Upper lobe of left lung (tissue), 6 donors: ENCODE data around the gene RNASET2. TPM values are rescaled to one million over a fixed set of nuclear protein-coding genes. Genes with fewer than 3 reads are reported as not detected.
A peak's percentile ranks its signal among the peaks of the same experiment; 100 is the strongest.

Experiments used
- ATAC-seq, 2 donors: fragments of 200-7000 bp; cut with Tn5 transposase; one replicate each; pipeline ENCODE4 v1.9.1; 2022; ENCODE audit warnings: mild to moderate bottlenecking in 2 of 2, moderate library complexity in 2 of 2; ENCODE audit not compliant: low FRiP score in 2 of 2
- DNase-seq, 2 donors: peaks; one replicate each; pipeline ENCODE4 v3.0.0-alpha.2; 2019 to 2020
- H3K27ac ChIP-seq, 4 donors: fragments of 200-600 bp; sonication (generic); one replicate each; pipeline ENCODE4 v1.5.1; 2016 to 2019
- H3K27me3 ChIP-seq, 4 donors: fragments of 200-600 bp; sonication (generic); one replicate each; pipeline ENCODE4 v1.5.1; 2017 to 2019
- H3K36me3 ChIP-seq, 4 donors: fragments of 200-600 bp; sonication (generic); one replicate each; pipeline ENCODE4 v1.5.1; 2016 to 2019
- H3K4me1 ChIP-seq, 4 donors: fragments of 200-600 bp; sonication (generic); one replicate each; pipeline ENCODE4 v1.5.1; 2018 to 2019
- H3K4me3 ChIP-seq, 4 donors: fragments of 200-600 bp; sonication (generic); one replicate each; pipeline ENCODE4 v1.5.1; 2017 to 2019; ENCODE audit warnings: mild to moderate bottlenecking in 2 of 4, moderate library complexity in 1 of 4
- H3K9me3 ChIP-seq, 4 donors: fragments of 200-600 bp; sonication (generic); one replicate each; pipeline ENCODE4 v1.5.1; 2018 to 2019
- EP300 ChIP-seq, 4 donors: sonication (generic); formaldehyde crosslinking; IDR thresholded peaks; one replicate each; pipeline ENCODE4 v1.5.1; 2017; ENCODE audit warnings: antibody characterized with exemption in 4 of 4, control low read depth in 2 of 4
- POLR2A ChIP-seq, 4 donors: fragments of 450-650 bp; IDR thresholded peaks; one replicate each; pipeline ENCODE4 v1.5.1; 2016 to 2017; ENCODE audit warnings: antibody characterized with exemption in 4 of 4, mild to moderate bottlenecking in 2 of 4
- POLR2AphosphoS5 ChIP-seq, 2 donors: sonication (generic); formaldehyde crosslinking; IDR thresholded peaks; one replicate each; pipeline ENCODE4 v1.5.1; 2017; ENCODE audit warnings: antibody characterized with exemption in 2 of 2
- WGBS, 2 donors: methylation state at CpG; one replicate each; pipeline ENCODE4 v1.1.5; 2017 to 2018; 5-methylcytosine and 5-hydroxymethylcytosine counted together
- total RNA-seq, 6 donors: library from RNA; depleted of rRNA in 4 of 6; stranded (reverse); fragments of >200 nt in 4 of 6; gene quantifications; one replicate each; pipeline versions ENCODE4 v1.1.0 to v1.2.1, GENCODE V29; 2016 to 2021
- TF ChIP-seq, protein P1 (sequence below), 6 experiments: fragments of 450-650 bp in 4 of 6; fragments of 200-600 bp in 2 of 6; sonication (generic) in 2 of 6; IDR thresholded peaks; one replicate each; pipeline ENCODE4 v1.5.1; 2016 to 2019; ENCODE audit warnings: antibody characterized with exemption in 6 of 6
- donor health status: DM: no; HTN: no; CAD: no; lungs with moderate emphysema.
- donor health status: DM: no; HTN: yes; CAD: no; lungs with severe emphysema.

The RNASET2 gene
- total RNA-seq, 6 donors from 2014 or later: 66.4 to 131 (median 94.8) TPM

DNA sequence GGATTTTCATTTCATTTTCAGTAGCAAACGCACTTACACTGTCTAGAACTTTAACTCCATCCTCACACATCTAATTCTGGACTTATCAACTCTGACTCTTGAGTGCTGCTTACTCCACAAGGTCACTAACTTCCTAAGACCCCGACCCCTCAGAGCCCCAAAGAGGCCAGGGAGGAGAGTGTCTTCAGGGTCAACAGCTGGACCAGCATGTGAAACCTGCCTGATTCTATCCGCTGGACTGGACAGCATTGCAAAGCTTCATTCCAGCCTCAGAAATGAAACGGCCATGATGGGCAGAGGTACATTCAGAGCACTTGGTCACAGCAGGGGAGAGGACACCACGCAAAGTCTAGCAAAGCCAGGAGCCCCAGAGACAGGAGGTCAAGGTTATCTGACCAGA is 9.1 kb downstream of the RNASET2 start:
- TF ChIP-seq POLR2AphosphoS5 (IDR thresholded peaks at IDR 0.05) (no peak), POLR2A (IDR thresholded peaks at IDR 0.05) (no peak), EP300 (IDR thresholded peaks at IDR 0.05) (no peak)
- TF ChIP-seq, protein P1, sequence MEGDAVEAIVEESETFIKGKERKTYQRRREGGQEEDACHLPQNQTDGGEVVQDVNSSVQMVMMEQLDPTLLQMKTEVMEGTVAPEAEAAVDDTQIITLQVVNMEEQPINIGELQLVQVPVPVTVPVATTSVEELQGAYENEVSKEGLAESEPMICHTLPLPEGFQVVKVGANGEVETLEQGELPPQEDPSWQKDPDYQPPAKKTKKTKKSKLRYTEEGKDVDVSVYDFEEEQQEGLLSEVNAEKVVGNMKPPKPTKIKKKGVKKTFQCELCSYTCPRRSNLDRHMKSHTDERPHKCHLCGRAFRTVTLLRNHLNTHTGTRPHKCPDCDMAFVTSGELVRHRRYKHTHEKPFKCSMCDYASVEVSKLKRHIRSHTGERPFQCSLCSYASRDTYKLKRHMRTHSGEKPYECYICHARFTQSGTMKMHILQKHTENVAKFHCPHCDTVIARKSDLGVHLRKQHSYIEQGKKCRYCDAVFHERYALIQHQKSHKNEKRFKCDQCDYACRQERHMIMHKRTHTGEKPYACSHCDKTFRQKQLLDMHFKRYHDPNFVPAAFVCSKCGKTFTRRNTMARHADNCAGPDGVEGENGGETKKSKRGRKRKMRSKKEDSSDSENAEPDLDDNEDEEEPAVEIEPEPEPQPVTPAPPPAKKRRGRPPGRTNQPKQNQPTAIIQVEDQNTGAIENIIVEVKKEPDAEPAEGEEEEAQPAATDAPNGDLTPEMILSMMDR (IDR thresholded peaks at IDR 0.05): no peak
- Histone ChIP-seq H3K36me3 (peaks cover 7 to 32% (median 9%) of the 10 kb centered on the region in 4 donors), H3K4me3 (no peak overlapping the region), H3K27me3 (no peaks in the 10 kb centered on the region), H3K27ac (no peak overlapping the region), H3K4me1 (peaks cover 3 to 22% (median 17%) of the 10 kb centered on the region in 4 donors), H3K9me3 (no peaks in the 10 kb centered on the region)
- DNase-seq: no peak
- no peak for ATAC-seq
- WGBS, 2 donors: 91 to 97% methylated on average over 5 of the region's 5 CpGs

- Histone ChIP-seq H3K9me3 (no peaks in the 10 kb centered on the region), H3K27me3 (no peaks in the 10 kb centered on the region), H3K36me3 (peaks cover 7 to 33% (median 9%) of the 10 kb centered on the region in 4 donors), H3K27ac (no peak overlapping the region), H3K4me1 (peaks cover 3 to 18% (median 14%) of the 10 kb centered on the region in 4 donors), H3K4me3 (no peak overlapping the region)
- ATAC-seq (no peak), DNase-seq (peak in 1 of 2 donors; percentile 72)
- 95 to 98% methylated on average over 14 to 16 of the region's 16 CpGs for WGBS, 2 donors
- TF ChIP-seq POLR2AphosphoS5 (IDR thresholded peaks at IDR 0.05): no peak
- TF ChIP-seq POLR2A (IDR thresholded peaks at IDR 0.05): no peak
Observed at GRCh38 chr6:166946125-166946524, 10.2 kb downstream of the RNASET2 start.

DNA sequence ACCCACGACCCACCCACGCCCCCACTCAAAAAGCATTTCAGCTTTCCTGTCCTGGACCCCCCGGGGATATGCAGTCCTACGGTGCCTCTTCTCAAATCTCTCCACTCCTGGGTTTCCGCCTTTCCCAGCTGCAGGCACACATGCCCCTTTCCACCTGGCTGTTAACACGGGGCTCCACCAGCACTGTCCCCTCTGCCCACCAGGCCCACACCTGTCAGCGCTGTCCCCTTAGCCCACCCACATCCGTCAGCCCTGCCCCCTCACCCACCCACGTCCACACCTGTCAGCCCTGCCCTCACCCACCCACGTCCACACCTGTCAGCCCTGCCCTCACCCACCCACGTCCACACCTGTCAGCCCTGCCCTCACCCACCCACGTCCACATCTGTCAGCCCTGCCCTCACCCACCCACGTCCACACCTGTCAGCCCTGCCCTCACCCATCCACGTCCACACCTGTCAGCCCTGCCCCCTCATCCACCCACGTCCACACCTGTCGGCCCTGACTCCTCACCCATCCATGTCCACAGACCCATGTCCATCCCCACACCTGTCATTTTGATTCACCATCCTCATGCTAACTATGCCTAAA is 11.6 kb downstream of the RNASET2 start:
- TF ChIP-seq, protein P1 (IDR thresholded peaks at IDR 0.05): no peak
- no peak for TF ChIP-seq POLR2AphosphoS5 (IDR thresholded peaks at IDR 0.05)
- TF ChIP-seq POLR2A (IDR thresholded peaks at IDR 0.05): no peak
- TF ChIP-seq EP300 (IDR thresholded peaks at IDR 0.05): no peak
- Histone ChIP-seq H3K4me1 (peaks cover 2 to 4% (median 3%) of the 10 kb centered on the region in 4 donors), H3K36me3 (peaks cover 7 to 41% (median 12%) of the 10 kb centered on the region in 4 donors), H3K9me3 (no peaks in the 10 kb centered on the region), H3K27ac (no peak overlapping the region), H3K27me3 (no peaks in the 10 kb centered on the region), H3K4me3 (no peak overlapping the region)
- DNase-seq: peak in 1 of 2 donors; percentile 30
- no peak for ATAC-seq
- 91 to 94% methylated on average over 13 to 16 of the region's 16 CpGs for WGBS, 2 donors

DNA sequence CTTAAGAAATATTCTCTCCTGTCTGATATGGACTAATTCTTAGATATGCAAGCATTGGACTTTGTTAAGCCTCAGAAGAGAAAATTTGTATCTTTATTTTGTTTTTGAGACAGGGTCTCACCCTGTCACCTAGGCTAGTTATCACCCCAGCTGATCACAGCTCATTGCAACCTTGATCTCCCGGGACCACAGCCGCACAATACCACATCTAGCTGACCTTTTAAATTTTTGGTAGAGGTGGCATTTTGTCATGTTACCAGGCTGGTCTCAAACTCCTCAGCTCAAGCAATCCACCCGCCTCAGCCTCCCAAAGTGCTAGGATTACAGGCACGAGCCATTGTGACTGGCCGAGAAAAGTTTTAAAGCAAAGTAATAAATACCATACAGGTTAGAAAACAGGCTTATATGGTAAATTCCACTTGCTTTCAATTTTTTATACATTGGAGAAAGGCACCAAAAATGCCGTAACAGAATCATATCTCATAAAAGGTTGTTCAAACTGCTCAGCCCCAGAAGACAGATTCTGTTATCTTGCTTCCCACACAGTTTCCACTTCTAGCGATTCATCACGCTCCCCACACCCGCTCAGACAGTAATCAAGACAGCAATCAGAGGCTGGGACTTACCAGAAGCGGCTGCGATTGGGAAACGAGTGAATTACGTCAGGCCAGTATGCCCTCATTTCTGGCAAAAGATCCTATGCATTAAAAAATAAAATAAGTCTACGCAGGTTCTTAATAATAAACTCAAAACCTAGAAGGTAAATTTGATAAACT is 13.8 kb downstream of the RNASET2 start:
- DNase-seq: peak in 1 of 2 donors; percentile 56
- H3K36me3 ChIP-seq: peaks cover 13 to 52% (median 24%) of the 10 kb centered on the region in 4 donors
- peak in 1 of 2 donors; percentile 72 for ATAC-seq
- H3K4me1 ChIP-seq: no peaks in the 10 kb centered on the region
- no peak overlapping the region for H3K4me3 ChIP-seq
- peak in 1 of 4 donors; percentile 20 for TF ChIP-seq EP300 (IDR thresholded peaks at IDR 0.05)
- TF ChIP-seq, protein P1 (IDR thresholded peaks at IDR 0.05): no peak
- no peaks in the 10 kb centered on the region for H3K27me3 ChIP-seq
- H3K9me3 ChIP-seq: no peaks in the 10 kb centered on the region
- no peak overlapping the region for H3K27ac ChIP-seq
- 69 to 72% methylated on average over 14 of the region's 14 CpGs for WGBS, 2 donors

DNA sequence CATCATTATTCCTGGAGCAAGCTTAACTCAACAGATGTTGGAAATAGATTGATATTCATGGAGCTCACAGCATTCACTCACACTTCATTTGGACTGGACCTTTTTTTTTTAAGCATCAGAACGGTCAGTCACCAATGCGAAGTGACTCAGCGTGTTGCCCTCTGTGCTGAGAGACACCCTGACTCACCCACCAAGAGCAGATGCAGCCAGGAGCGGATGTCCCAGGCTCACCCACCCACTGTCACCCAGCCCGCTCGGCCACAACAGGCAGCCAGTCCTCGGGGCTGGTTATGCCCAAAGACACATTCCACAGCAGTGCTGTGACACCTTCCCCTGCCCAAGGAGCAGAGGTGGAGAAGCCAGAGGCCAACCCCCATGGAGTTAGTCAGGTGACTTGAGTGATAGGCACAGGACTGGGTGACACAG is 15.7 kb downstream of the RNASET2 start:
- 83 to 89% methylated on average over 7 of the region's 7 CpGs for WGBS, 2 donors
- ATAC-seq: peak in 1 of 2 donors; percentile 28
- TF ChIP-seq, protein P1 (IDR thresholded peaks at IDR 0.05): no peak
- TF ChIP-seq POLR2AphosphoS5 (IDR thresholded peaks at IDR 0.05) (no peak), EP300 (IDR thresholded peaks at IDR 0.05) (no peak), POLR2A (IDR thresholded peaks at IDR 0.05) (no peak)
- peaks cover 11 to 49% (median 17%) of the 10 kb centered on the region in 4 donors for H3K36me3 ChIP-seq
- no peak overlapping the region for H3K27ac ChIP-seq
- no peaks in the 10 kb centered on the region for H3K4me1 ChIP-seq
- DNase-seq: no peak
- no peaks in the 10 kb centered on the region for H3K9me3 ChIP-seq
- no peak overlapping the region for H3K4me3 ChIP-seq
- H3K27me3 ChIP-seq: no peaks in the 10 kb centered on the region
